ENCODE measurements around the gene ALG11. TPM values are rescaled to one million over a fixed set of nuclear protein-coding genes. Genes with fewer than 3 reads are reported as not detected.
A peak's percentile ranks its signal among the peaks of the same experiment; 100 is the strongest.
"Not testable (repeated sequence)": the region's sequence is repeated elsewhere in the genome, so short reads cannot be mapped to it uniquely, and the experiment has no call there.

Gene ALG11
- total RNA-seq, 1 experiment from 2014 or later, result 23.9 TPM

DNA sequence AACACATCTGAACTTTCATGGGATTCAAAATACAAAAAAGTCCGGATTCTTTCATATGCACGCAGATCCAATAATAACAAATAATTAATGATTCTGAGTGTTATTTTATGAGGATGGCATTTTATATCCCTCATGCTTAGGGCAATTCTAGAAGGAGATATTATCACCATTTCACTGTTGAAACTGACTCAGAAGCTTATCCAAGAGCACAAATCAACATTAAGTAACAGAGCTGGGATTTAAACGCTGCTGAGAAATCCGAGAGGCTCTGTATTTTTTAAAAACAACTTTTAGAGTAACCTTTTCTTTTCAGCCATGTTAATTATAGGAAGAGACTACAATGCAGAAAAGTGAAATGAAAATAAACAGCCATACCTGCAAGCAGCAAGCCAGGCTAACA lies 31.3 kb upstream of the ALG11 start:
- ChIA-PET POLR2A (no interaction called here), CTCF (no interaction called here)
- in situ Hi-C loops (cut with HindIII; ENCODE audit: low pct_unique_long_range_greater_than_20kb, low sequenced_read_pairs) (no loop called here), intact Hi-C loops (cut with micrococcal nuclease; ENCODE audit: unreplicated experiment) (no loop called here)
- Histone ChIP-seq H3K27ac (ENCODE audit: low read length) (peak overlapping the region; percentile 20; the same call in 1 of the 2 replicates), H3K9me3 (ENCODE audit: control insufficient read depth, insufficient read depth, low read depth, low read length) (no peaks in the 10 kb centered on the region), H3K4me3 (ENCODE audit: low read depth in 2 of 2, low read length in 2 of 2) (no peak overlapping the region), H3K27me3 (ENCODE audit: control insufficient read depth, insufficient read depth, low read length) (no peaks in the 10 kb centered on the region), H3K4me1 (ENCODE audit: control insufficient read depth, insufficient read depth, low read length) (peaks cover 9% of the 10 kb centered on the region), H3K36me3 (ENCODE audit: control insufficient read depth, insufficient read depth, low read length) (no peaks in the 10 kb centered on the region)
- no TSS peak for BruUV-seq (replicated peaks)
- ATAC-seq (no peak), DNase-seq (ENCODE audit: low read depth, low spot score) (no peak)
- TF ChIP-seq, protein P1, sequence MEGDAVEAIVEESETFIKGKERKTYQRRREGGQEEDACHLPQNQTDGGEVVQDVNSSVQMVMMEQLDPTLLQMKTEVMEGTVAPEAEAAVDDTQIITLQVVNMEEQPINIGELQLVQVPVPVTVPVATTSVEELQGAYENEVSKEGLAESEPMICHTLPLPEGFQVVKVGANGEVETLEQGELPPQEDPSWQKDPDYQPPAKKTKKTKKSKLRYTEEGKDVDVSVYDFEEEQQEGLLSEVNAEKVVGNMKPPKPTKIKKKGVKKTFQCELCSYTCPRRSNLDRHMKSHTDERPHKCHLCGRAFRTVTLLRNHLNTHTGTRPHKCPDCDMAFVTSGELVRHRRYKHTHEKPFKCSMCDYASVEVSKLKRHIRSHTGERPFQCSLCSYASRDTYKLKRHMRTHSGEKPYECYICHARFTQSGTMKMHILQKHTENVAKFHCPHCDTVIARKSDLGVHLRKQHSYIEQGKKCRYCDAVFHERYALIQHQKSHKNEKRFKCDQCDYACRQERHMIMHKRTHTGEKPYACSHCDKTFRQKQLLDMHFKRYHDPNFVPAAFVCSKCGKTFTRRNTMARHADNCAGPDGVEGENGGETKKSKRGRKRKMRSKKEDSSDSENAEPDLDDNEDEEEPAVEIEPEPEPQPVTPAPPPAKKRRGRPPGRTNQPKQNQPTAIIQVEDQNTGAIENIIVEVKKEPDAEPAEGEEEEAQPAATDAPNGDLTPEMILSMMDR (IDR thresholded peaks at IDR 0.05), result no peak
- TF ChIP-seq, protein P2, sequence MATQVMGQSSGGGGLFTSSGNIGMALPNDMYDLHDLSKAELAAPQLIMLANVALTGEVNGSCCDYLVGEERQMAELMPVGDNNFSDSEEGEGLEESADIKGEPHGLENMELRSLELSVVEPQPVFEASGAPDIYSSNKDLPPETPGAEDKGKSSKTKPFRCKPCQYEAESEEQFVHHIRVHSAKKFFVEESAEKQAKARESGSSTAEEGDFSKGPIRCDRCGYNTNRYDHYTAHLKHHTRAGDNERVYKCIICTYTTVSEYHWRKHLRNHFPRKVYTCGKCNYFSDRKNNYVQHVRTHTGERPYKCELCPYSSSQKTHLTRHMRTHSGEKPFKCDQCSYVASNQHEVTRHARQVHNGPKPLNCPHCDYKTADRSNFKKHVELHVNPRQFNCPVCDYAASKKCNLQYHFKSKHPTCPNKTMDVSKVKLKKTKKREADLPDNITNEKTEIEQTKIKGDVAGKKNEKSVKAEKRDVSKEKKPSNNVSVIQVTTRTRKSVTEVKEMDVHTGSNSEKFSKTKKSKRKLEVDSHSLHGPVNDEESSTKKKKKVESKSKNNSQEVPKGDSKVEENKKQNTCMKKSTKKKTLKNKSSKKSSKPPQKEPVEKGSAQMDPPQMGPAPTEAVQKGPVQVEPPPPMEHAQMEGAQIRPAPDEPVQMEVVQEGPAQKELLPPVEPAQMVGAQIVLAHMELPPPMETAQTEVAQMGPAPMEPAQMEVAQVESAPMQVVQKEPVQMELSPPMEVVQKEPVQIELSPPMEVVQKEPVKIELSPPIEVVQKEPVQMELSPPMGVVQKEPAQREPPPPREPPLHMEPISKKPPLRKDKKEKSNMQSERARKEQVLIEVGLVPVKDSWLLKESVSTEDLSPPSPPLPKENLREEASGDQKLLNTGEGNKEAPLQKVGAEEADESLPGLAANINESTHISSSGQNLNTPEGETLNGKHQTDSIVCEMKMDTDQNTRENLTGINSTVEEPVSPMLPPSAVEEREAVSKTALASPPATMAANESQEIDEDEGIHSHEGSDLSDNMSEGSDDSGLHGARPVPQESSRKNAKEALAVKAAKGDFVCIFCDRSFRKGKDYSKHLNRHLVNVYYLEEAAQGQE (IDR thresholded peaks at IDR 0.05; ENCODE audit: insufficient read depth in 1 of 2, low read depth in 2 of 2, low read length in 1 of 2), result no peak
- TF ChIP-seq POLR2AphosphoS5 (IDR thresholded peaks at IDR 0.05; ENCODE audit: low read depth, low read length), result no peak
- no peak for TF ChIP-seq TCF7L2 (IDR thresholded peaks at IDR 0.05; ENCODE audit: low read depth, low read length)
- no peak for TF ChIP-seq SIN3A (IDR thresholded peaks at IDR 0.05; ENCODE audit: borderline replicate concordance, insufficient read depth, low read depth, low read length)

DNA sequence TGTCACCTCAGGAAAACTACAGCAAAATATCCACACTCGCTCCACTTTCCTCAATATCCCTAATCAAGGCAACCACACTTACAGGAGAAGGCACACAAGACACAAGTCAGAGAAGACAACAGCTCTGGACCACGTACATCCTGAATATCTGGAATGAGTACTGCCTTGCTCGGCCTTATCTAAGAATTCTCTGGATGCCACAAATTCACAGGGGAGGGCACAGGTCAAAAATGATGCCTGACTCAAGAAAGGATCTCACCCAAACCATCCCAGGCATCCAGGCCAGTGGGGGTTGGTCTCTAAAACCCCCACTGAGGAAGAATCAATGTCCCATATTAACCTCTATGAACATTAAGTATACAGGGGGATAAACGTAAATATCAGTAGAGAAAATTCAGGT lies 30.8 kb upstream of the ALG11 start:
- TF ChIP-seq SIN3A (IDR thresholded peaks at IDR 0.05; ENCODE audit: borderline replicate concordance, insufficient read depth, low read depth, low read length), result no peak
- TF ChIP-seq, protein P1 (IDR thresholded peaks at IDR 0.05), result no peak
- TF ChIP-seq, protein P2 (IDR thresholded peaks at IDR 0.05; ENCODE audit: insufficient read depth in 1 of 2, low read depth in 2 of 2, low read length in 1 of 2), result no peak
- no peak for TF ChIP-seq TCF7L2 (IDR thresholded peaks at IDR 0.05; ENCODE audit: low read depth, low read length)
- no peaks in the 10 kb centered on the region for H3K27me3 ChIP-seq (ENCODE audit: control insufficient read depth, insufficient read depth, low read length)
- H3K27ac ChIP-seq (ENCODE audit: low read length), result peak overlapping the region; percentile 20
- intact Hi-C loops (cut with micrococcal nuclease; ENCODE audit: unreplicated experiment), result no loop called here
- in situ Hi-C loops (cut with HindIII; ENCODE audit: low pct_unique_long_range_greater_than_20kb, low sequenced_read_pairs), result no loop called here
- POLR2A ChIA-PET, result no interaction called here
- H3K4me3 ChIP-seq (ENCODE audit: low read depth in 2 of 2, low read length in 2 of 2), result no peak overlapping the region
- CTCF ChIA-PET, result no interaction called here
- H3K4me1 ChIP-seq (ENCODE audit: control insufficient read depth, insufficient read depth, low read length), result peaks cover 9% of the 10 kb centered on the region
- no TSS peak for BruUV-seq (replicated peaks)
- H3K36me3 ChIP-seq (ENCODE audit: control insufficient read depth, insufficient read depth, low read length), result no peaks in the 10 kb centered on the region
- no peaks in the 10 kb centered on the region for H3K9me3 ChIP-seq (ENCODE audit: control insufficient read depth, insufficient read depth, low read depth, low read length)
- no peak for DNase-seq (ENCODE audit: low read depth, low spot score)
- ATAC-seq, result no peak

DNA sequence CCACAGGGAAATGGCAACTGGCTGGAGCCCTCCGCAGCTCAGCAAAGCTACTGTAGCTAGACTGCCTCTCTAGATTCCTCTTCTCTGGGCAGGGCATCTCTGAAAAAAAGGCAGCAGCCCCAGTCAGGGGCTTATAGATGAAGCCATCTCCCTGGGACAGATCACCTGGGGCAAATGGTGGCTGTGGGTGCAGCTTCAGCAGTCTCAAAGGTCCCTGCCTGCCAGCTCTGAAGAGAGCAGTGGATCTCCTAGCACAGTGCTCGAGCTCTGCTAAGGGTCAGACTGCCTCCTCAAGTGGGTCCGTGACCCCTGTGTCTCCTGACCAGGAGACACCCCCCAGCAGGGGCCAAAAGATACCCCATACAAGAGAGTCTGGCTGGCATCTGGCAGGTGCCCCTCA lies 28.9 kb upstream of the ALG11 start:
- H3K36me3 ChIP-seq (ENCODE audit: control insufficient read depth, insufficient read depth, low read length); H3K27me3 ChIP-seq (ENCODE audit: control insufficient read depth, insufficient read depth, low read length); H3K4me3 ChIP-seq (ENCODE audit: low read depth in 2 of 2, low read length in 2 of 2); DNase-seq (ENCODE audit: low read depth, low spot score); BruUV-seq (replicated peaks); H3K27ac ChIP-seq (ENCODE audit: low read length); H3K4me1 ChIP-seq (ENCODE audit: control insufficient read depth, insufficient read depth, low read length); CTCF ChIA-PET; intact Hi-C loops (cut with micrococcal nuclease; ENCODE audit: unreplicated experiment); ATAC-seq; H3K9me3 ChIP-seq (ENCODE audit: control insufficient read depth, insufficient read depth, low read depth, low read length); POLR2A ChIA-PET; in situ Hi-C loops (cut with HindIII; ENCODE audit: low pct_unique_long_range_greater_than_20kb, low sequenced_read_pairs): not testable (repeated sequence)

DNA sequence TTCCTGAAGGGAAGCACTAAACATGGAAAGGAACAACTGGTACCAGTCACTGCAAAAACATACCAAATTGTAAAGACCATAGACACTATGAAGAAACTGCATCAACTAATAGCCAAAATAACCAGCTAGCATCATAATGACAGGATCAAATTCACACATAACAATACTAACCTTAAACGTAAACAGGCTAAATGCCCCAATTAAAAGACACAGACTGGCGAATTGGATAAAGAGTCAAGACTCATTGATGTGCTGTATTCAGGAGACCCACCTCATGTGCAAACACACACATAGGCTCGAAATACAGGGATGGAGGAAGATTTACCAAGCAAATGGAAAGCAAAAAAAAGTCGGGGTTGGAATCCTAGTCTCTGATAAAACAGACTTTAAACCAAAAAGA lies 27.3 kb upstream of the ALG11 start:
- ATAC-seq; POLR2A ChIA-PET; intact Hi-C loops (cut with micrococcal nuclease; ENCODE audit: unreplicated experiment); BruUV-seq (replicated peaks); in situ Hi-C loops (cut with HindIII; ENCODE audit: low pct_unique_long_range_greater_than_20kb, low sequenced_read_pairs); H3K4me3 ChIP-seq (ENCODE audit: low read depth in 2 of 2, low read length in 2 of 2); H3K27ac ChIP-seq (ENCODE audit: low read length); DNase-seq (ENCODE audit: low read depth, low spot score); CTCF ChIA-PET; H3K27me3 ChIP-seq (ENCODE audit: control insufficient read depth, insufficient read depth, low read length); H3K9me3 ChIP-seq (ENCODE audit: control insufficient read depth, insufficient read depth, low read depth, low read length); H3K36me3 ChIP-seq (ENCODE audit: control insufficient read depth, insufficient read depth, low read length); H3K4me1 ChIP-seq (ENCODE audit: control insufficient read depth, insufficient read depth, low read length): not testable (repeated sequence)

All from Panc1 (cell line).